UCSD-AML1 (cell line): ENCODE measurements around the gene XPNPEP3.

Experiments used
- DNase-seq: peaks from one replicate; lab custom pipeline; 2025; ENCODE audit not compliant: unreplicated experiment; lab: John Stamatoyannopoulos, UW

Gene XPNPEP3

DNA sequence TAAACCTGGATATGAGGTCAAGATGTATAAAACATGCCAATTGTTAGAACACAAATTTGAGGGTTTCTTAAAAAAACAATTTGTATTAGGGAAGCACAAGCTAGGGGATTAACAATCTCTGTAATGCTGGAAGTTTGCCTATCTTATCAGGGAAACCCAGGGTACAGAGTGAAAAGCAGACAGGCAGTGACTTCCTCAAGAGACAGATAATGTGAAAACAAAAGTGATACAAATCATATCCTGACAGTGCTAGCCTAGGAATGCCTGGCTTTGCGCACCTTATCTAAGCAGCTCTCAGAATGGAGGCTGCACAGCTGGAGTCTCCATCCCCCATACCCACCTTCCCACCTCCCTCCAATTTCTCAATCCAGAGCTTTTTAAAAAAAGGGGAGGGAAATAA is 71.7 kb downstream of the XPNPEP3 start:
- DNase-seq, result no peak

DNA sequence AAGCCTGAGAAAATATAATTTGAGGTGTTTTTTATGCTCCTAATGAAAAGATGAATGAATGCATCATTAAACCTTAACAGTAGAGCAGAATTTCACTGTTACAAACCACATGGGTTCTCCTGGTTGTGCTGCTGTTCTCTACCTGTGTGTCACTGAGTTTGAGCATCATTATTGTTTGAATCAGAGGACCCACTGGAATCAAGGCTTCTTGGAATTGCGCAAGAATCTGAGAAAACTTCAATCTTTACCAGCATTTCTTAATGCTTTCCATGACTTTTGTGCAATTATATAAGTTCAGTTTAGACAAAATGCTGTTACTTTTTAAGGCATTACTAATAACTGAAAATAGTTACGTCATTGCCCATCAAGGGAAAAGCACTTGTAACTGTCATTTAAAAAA is 75.4 kb downstream of the XPNPEP3 start:
- DNase-seq, result no peak

DNA sequence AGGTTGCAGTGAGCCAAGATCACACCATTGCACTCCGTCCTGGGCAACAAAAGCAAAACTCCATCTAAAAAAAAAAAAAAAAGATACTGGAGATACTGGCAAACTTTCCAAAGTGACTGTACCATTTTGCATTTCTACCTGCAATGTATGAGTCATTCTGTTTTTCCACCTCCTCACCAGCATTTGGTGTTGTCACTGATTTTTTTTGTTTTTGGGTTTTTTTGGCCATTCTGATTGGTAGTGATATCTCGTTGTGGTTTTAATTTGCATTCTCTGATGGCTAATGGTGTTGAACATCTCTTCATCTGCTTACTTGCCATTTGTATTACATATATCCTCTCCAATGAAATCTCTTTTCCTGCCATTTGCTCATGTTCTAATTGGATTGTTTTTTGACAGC is 82.3 kb downstream of the XPNPEP3 start:
- DNase-seq, result no peak

DNA sequence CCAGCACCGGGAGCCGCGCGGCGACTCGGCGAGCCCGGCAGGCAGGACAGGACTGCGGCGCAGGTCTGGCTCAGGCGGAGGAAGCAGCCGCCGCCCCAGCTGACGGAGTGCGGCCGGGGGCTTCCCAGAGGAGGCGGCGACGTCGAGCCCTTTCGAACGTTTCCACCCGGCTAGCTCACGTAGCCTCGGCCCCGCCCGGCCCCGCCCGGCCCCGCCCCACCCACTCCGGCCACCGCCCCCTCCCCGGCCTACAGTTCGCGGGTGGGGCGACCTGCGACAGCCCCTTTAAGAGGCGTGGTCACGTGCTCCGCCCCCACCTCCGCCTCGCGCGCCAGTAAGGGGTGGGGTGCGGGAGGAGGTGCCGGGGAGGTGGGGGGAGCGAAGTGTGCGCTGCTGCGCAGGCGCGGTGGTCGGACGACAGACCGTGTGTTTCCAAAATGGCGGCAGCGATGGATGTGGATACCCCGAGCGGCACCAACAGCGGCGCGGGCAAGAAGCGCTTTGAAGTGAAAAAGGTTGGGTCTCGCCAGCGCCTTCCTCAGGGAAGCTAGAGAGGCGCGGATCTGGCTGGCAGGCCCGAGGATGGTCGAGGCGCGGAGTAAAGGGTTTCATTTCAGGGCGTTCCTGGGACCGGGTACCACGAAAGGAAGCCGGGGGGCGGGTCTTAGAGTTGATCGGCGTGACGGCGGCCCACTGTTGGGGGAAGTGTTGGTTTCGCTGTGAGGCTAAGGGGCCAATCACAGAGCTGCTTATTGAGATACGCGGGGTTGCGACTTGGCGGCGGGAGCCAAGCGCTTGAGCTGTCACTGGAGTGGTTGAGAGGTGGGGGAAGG is 94.2 kb downstream of the XPNPEP3 start, which contains the start of gene RBX1:
Gene RBX1 (plus strand): TSS at position 417 of the 833 bp plus-strand sequence. CDS start 21 bp downstream, at position 438.
- DNase-seq, result peak; percentile 98

DNA sequence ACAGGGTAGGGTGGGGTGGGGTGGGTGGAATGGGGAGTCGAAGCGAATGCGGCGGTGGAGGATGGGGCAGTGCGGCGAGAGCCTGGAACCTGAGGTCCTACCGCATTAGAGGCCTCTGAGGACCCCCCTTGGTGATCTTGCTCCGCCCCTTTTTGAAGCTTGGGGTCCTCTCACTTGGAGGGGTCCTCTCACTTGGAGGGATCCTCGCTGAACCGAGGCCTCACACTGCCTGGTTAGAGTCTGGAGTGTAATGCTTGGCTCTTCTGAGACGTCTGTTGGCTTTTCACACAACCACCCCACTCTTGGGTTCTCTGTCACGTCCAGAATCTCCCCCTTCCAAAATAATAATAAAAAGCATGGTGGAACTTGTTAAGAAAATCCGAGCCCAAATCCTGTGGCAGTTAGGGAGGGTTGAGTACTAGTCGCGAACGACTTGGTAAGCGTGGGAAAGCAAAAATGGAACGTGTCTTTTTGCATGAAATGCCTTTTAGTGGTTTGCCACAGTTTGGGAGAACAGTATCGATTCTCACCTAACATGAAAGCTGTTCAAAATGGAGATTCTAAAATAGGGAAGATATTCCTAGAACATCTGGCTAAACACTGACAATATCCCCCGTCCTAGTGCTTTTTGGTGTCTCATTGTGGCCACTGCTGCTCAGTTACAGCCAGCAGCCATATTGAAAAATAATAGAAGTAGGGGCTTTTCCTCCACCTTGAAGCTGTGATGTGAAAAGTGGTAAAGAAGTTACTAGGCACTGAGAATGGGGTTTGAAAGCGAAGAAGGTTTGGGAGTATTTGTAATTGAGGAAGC is 95.1 kb downstream of the XPNPEP3 start:
- DNase-seq, result no peak

DNA sequence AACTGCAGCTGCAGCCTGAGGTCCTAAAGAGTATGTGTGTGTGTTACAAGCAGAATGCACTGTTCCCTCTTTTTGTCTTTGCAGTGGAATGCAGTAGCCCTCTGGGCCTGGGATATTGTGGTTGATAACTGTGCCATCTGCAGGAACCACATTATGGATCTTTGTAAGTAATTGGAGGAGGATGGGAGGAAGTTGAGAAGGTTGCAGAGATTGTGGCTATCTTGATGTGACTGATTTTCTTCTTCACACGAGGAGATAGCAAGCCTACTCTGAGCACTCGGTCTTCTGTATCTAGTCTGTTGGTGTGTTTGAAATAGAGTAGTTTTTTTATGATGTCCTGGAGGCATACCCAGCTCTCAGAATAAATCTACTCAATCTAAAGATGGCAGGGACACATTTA is 96.5 kb downstream of the XPNPEP3 start:
- no peak for DNase-seq

DNA sequence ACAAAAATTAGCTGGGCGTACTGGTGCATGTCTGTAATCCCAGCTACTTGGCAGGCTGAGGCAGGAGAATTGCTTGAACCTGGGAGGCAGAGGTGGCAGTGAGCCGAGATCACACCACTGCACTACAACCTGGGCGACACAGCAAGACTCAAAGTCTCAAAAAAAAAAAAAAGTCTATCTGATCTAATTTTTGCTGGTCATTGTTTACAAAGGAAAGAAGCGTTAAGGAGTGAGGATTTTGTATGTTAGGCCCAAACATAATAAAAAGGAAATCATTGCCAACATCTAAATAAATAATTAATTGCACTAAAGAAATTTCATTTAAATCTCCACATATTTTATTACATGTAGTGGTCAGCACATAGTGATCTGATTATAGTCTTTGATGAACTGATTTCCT is 97.2 kb downstream of the XPNPEP3 start:
- DNase-seq, result no peak

DNA sequence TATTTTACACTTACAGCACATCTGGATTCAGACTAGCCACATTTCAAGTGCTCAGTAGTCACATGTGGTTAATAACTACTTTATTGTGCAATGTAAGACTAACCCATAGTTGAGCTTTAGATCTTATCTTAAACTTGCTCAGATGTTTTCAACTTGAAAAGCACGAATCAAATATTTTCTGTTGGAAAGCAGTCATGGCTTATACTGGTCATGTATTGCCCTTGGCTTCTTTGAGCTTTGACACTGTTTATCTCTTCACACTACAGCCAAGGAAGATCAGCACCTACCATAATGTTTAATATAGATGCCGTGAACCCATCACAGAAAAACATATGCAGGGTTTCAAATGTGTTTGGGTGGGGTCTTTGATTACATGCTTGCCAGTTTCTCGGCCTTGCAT is 98.6 kb downstream of the XPNPEP3 start:
- no peak for DNase-seq

DNA sequence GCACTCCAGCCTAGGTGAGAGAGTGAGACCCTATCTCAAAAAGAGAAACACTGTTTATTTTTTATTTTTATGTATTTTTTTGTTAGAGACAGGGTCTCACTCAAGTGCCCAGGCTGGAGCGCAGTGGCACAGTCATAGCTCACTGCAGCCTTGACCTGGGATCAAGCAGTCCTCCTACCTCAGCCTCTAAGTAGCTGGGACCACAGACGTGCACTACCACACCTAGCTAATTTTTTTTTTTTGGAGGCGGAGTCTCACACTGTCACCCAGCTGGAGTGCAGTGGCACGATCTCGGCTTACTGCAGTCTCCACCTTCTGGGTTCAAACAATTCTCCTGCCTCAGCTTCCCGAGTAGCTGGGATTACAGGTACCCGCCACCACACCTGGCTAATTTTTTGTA is 100.7 kb downstream of the XPNPEP3 start:
- no peak for DNase-seq

DNA sequence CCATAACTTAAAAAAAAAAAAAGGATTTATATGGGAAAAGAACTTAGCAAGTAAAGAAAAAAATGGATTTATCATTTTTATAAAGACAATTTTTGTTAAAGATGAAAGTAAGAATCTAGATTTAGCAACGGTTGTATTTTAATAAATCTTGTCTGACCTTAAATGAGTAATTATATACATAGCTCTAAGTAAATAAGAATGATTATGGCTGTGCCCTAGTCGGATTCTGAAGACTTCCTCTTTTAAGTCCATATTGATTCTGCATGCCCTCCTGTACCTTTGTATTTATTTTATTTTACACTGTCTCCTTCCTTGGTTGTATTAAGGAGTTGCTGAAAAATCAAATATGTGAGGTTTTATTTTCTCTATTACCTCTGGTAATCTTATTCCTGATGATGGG is 101.4 kb downstream of the XPNPEP3 start:
- no peak for DNase-seq

DNA sequence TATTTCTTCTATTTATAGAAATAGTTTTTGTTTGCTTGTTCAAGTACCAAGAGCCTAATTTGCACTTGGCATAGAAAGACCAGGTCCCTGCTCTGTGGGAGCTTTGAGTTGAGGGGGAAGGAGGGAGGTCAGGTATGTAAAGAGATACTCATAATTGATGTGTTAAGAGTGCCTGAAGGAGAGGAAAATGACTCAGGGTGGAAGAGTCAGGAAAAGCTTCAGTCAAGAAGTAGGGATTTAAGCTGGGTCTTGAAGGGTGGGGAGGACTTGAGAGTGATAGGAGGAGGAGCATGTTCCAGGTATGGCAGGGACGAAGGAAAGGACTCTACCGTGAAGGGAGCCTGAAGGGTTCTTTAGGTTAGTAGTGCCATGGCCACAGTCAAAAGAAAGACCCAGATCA is 103.2 kb downstream of the XPNPEP3 start:
- DNase-seq, result no peak

DNA sequence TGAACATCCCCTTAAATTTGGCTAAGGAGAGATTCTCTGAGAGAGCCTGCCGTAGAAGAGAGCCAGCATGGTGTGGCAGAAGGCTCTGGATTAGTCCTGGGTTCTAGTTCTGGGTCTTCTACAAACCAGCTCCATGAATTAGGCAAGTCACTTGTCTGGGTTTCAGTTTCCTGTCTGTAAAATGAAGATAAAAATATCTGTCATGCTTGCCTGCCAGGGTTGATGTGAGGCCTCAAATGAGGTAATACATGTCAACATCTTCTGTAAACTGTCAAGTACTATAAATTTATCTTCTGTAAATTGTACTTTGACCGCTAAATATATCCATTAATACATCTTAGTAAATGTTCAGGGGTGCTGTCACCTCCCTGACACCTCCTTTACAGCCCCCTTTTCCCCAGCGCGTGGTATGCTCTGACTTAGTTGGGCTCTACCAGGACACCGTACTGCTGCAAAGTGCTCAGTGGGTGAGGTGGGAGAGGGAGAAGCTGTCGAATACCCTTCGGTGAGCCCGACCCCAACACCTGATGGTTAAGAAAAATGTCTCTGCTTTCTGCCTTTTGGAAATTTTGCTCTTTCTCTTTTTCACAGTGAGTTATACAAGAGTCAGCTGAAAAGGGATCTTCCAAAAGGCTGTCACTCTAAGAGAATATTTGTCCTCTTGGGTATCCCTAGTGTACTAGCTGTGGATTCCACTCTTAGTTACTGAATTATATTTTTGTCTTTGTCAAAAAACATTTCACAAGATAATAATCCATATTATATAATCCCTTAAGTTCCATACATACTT is 109.2 kb downstream of the XPNPEP3 start:
- DNase-seq, result peak; percentile 36

DNA sequence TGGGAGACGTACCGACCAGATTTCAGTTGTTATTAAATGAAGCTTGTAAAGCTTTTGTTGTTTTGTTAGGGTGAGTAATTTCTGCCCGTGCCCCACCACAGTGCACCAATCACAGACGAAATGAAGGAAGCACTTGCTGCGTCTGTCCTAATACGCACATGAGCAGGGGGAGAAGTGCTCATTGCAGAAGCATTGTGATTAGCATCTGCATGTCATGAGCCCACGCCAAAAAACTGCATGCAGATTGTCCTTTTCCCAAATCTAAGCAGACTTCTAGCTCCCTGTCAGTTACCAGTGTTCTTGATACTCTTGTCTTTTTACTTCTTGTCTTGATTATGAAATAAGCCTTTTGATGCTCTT is 109.8 kb downstream of the XPNPEP3 start:
- no peak for DNase-seq

DNA sequence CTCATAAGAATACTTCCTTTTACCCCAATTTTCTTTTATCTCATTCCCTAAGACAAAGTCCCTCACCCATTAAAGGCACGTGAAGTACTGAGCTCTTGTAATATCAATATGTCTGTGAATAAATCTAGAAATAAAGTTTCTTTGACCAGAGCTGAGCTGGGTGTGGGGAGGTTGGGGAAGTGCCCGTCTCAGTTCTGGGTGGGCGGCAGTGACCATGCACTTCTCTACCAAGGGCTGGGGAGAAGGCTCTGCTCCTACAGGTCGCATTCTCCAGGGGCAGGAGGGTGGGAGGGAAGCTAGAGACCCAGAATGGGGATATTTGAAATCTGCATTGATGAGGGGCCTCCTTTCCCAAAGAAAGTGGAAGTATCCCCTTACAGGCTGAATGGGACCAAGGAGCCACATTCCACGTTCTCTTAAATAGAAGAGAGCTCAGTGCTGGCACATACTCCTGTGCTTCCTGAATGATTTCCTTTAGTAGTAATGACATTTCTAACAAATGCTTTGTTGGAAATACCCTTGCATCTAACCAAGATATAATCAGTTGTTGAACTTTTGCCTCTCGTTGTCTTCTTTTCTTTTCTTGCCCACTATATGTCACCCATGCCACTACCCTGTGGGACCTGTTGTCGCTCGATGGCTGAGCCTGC is 110.3 kb downstream of the XPNPEP3 start:
- DNase-seq, result no peak

DNA sequence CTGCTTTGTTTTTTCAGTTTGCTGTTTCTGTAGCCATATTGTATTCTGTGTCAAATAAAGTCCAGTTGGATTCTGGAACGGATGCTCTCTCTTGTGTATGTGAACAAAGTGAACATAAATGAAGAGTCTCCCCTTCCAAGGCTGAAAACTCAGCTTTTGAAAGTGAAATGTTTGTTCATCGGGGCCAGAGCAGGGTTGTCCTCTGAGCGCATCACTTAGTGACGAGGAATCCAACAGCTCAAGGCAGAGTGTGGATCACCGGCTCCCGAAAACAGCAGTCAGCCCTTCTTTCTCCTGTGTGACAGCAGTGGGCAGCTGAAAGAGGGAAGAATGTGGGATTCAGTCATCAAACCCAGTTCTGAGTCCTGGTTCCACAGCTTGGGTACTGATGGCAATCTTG is 115.6 kb downstream of the XPNPEP3 start:
- no peak for DNase-seq

DNA sequence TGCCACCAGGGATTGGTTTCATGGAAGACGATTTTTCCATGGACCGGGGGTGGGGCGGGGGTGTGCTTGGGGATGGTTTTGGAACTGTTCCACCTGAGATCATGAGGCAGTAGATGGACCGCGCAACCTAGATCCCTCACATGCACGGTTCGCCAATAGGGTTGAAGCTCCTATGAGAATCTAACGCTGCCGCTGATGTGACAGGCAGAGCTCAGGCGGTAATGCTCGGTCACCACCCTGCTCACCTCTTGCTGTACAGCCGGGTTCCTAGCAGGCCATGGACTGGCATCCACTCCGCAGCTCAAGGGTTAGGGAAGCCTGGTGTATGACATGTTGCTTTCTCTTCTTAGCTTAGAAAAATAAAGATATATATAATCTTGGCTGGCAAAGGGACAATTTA is 116.2 kb downstream of the XPNPEP3 start:
- no peak for DNase-seq

DNA sequence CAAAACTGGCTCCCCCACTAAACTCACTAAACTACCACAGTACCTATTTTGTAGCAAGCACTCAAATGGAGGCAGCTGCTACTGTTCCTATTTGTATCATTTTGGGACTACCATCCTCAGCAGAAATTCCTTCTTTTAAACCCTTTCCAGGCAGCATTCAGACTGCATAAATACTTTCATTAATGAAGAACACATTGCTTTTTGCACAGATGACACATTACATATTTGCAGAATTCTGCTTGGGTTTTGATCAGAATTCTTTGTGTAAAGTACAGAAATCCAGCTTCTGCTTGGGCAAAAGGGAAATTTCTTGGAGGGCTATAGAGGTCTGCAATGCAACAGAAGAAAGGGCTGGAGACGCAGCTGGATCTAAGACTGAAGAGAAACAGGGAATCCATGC is 118.4 kb downstream of the XPNPEP3 start:
- no peak for DNase-seq

DNA sequence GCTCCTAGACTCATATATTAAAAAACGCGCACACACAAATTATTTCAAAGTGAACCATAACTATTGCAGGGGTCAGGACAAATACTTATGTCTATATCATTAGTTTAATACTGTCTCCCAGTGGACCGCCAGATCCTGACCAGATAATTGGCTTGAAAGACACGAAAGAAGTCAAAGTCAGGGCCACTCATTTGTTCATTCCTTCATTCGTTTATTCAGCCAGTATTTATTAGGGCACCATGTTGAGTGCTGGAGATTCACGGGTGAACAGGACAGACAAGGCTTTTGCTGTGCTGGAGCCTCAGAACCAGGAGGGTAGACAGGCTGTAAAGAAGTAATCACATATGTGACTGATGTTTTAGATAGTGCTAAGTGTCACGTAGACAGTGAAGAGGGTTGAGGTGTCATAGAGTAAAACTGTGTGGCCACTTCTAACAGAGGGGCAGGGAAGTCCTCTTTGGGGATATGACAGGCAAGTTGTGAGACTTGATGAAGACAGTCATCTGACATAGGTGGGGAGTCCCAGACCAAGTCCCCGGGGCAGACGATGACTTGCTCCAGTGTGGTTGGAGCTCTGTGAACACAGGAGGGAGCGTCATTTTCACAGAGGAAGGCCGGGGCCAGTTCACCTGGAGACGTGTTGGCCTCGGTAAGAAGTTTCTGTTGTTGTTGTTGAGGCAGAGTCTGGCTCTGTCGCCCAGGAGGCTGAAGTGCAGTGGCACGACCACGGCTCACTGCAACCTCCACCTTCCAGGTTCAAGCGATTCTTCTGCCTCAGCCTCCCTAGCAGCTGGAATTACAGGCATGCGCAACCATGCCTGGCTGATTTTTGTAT is 120.1 kb downstream of the XPNPEP3 start:
- DNase-seq, result no peak

DNA sequence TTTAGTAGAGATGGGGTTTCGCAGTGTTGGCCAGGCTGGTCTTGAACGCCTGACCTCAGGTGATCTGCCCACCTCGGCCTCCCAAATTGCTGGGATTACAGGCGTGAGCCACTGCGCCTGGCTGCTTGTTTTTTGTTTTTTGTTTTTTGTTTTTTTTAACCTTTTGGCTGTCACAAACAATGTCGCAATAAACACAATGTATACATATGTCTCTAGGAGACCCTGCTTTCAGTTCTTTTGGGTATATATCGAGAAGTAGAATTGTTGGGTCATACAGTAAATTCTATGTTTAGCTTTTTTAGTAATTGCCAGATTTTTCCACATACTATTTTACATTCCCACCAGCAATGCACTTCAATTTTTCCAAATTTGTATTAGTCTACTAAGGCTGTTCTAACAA is 122.2 kb downstream of the XPNPEP3 start:
- no peak for DNase-seq

DNA sequence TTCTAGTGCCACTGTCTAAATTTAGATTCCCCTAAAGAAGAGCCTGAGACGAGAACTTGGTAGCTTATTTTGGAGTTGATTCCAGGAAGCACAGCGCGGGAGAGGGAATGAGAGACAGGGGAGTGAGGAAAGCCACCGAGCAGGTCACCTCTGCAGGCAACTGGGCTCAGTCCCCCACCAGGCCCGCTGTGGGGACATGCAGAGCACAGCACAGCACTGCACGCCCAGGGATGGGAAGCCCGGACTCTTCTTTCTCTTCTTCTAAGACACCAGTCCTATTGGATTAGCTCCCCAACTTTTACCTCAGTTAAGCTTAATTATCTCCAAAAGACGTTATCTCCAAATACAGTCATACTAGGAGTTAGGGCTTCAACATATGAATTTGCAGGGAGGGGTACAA is 122.9 kb downstream of the XPNPEP3 start:
- DNase-seq, result no peak
